ENCODE results near the gene CYP27C1. TPM values are rescaled to one million over a fixed set of nuclear protein-coding genes. Genes with fewer than 3 reads are reported as not detected.

CYP27C1 gene
- total and polyA plus RNA-seq, 2 donors (not counting 1 experiment from before 2014, with no cell fraction given), result 0.07 TPM; not detected in 1

Other genes with a start within 250 kb of the CYP27C1 start
- 68.7 and 119 TPM in 2 replicates for gene BIN1, start 113.1 kb downstream of the CYP27C1 start, total RNA-seq
- gene BIN1, start 113.1 kb downstream of the CYP27C1 start, polyA plus RNA-seq, result 17.3 and 18.8 TPM in 2 replicates
- gene ERCC3, start 73.8 kb upstream of the CYP27C1 start, total RNA-seq, result 37.7 and 38.0 TPM in 2 replicates
- 38.2 and 47.8 TPM in 2 replicates for gene ERCC3, start 73.8 kb upstream of the CYP27C1 start, polyA plus RNA-seq
- 30.1 and 32.6 TPM in 2 replicates for gene MAP3K2, start 167.7 kb upstream of the CYP27C1 start, total RNA-seq
- 9.7 and 15.6 TPM in 2 replicates for gene MAP3K2, start 167.7 kb upstream of the CYP27C1 start, polyA plus RNA-seq
- not detected in 2 replicates for gene PROC, start 198.1 kb upstream of the CYP27C1 start, total RNA-seq
- not detected in 2 replicates for gene PROC, start 198.1 kb upstream of the CYP27C1 start, polyA plus RNA-seq